ENCODE results near the gene CENPX. TPM values are rescaled to one million over a fixed set of nuclear protein-coding genes. Genes with fewer than 3 reads are reported as not detected.
"Not testable (repeated sequence)": the region's sequence is repeated elsewhere in the genome, so short reads cannot be mapped to it uniquely, and the experiment has no call there.

CENPX gene
- total RNA-seq, 1 donor from 2014 or later = 50.0 TPM

DNA sequence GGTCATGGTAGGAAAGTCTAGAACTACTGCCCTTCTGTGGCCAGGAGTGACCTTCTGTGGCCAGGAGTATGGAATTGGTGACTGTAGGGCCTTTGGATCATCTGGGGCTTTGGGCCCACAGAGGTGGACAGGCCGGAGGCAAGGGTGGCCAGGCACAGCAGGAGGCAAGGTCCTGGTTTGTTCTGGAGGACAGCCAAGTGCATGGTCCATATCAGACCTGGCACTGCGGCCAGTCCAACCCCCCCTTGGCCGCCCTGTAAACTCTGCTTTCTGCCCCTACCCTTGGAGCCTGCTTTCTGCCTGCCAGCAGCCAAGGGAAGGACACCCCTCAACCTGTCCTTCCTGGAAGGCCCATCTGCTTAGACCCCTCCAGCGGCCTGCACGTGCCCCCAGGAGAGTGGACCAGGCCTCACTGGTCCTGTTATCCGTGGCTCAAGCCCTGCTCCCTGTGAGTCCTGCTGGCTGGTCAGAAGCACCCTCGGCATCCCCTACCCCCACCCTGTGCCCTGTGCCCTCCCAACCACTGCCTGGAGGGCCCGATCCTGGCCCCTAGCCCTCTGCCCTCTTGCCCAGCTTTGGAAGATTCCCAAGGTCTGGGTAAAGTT lies 17.1 kb upstream of the CENPX start:
- DNase-seq (ENCODE audit: low read depth) = no peak

DNA sequence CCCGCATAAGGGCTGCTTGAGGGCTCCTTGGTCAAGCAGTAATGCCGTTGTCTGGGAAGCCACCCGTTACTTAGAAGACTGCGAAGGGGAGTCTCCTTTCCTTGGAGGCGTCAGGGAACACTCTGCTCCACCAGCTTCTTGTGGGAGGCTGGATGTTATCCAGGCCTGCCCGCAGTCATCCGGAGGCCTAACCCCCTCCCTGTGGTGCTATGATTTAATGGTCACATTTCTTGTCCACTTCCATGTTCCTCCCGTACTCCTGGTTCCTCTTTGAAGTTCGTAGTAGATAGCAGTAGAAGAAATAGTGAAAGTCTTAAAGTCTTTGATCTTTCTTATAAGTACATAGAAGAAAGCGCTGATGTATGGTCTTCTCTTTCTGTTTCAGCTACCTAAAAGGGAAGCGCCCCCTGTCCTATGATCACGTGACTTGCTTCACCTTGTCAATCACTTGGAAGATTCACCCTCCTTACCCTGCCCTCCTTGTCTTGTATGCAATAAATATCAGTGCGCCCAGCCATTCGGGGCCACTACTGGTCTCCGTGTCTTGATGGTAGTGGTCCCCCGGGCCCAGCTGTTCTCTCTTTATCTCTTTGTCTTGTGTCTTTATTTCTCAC lies 16.2 kb upstream of the CENPX start:
- not testable (repeated sequence) for DNase-seq (ENCODE audit: low read depth)

DNA sequence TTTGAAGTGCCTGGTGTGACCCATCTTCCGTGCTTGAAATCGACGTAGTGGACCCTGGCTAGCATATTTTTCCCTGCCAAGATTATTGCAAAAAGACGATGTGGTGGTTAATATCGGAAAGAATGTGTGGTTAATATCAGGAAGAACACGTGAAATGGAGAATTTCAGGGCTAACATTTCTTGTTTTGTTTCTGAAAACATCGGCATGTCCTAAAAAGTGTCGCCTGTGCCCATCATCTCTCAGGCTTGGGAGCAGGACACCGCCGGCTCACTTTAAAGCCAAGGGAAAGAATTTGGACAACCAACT lies 15.2 kb upstream of the CENPX start:
- no peak for DNase-seq (ENCODE audit: low read depth)

DNA sequence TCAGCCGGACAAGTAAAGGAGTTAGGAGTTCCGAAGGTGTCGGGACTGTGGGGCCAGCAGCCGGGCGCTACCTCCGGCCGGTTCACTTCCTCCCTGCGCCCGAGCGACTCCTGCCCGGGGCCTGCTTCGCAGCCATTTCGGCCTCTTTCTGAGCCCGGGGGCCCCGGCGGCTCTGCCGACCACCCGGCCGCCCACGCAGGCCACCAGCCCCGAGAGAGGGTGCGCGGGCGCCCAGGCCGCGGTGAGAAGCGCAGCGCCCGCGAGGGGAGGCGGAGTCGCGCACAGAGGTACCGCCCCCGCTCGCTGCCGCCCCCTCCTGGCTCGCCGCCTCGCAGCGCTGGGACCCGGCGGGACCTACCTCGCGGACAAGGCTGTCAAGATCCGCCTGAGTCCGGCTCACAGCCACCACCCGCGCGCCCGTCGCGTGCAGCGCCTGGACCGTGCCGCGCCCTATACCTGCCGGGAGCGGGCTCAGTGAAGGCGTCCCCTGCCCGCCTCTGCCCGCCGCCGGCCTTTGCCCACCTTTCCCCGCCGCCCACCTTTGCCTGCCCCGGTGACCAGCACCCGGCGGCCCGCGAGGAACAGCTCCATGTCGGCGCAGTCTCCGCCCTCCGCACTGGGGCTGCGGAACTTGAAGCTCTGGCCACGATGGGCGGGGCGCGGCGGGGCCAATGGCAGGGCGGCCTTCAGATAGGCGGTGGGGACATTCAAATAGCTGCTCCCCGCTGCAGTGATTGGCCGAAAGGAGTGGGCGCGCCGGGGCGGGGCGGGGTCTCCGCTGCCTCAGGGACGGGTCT lies 14.6 kb upstream of the CENPX start, which contains the start of gene DCXR:
TSS of gene DCXR (minus strand) at position 606 of the 797 bp plus-strand sequence. CDS start at position 591, 15 bp downstream.
- DNase-seq (ENCODE audit: low read depth) = peak; percentile 96

DNA sequence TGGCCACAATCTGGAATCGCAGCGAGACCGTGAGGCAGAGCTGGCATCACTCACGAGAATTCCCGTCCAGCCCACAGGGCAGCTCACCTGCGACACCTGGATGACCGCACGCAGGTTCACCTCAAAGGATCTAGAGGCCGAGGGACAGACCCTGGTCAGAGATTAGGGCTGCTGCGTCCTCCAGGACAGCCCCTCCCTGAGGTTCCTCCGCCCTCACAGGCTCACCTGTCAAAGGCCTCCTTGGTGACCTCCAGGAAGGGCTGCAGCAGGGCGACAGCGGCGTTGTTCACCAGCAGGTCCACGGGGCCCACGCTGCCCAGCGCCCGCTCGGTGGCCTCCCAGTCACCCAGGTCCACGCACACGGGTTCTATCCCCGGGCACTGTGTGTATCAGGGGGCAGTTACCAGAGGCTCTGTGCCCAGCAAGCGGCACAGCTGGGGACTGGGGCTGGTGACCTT lies 14.0 kb upstream of the CENPX start:
- no peak for DNase-seq (ENCODE audit: low read depth)

DNA sequence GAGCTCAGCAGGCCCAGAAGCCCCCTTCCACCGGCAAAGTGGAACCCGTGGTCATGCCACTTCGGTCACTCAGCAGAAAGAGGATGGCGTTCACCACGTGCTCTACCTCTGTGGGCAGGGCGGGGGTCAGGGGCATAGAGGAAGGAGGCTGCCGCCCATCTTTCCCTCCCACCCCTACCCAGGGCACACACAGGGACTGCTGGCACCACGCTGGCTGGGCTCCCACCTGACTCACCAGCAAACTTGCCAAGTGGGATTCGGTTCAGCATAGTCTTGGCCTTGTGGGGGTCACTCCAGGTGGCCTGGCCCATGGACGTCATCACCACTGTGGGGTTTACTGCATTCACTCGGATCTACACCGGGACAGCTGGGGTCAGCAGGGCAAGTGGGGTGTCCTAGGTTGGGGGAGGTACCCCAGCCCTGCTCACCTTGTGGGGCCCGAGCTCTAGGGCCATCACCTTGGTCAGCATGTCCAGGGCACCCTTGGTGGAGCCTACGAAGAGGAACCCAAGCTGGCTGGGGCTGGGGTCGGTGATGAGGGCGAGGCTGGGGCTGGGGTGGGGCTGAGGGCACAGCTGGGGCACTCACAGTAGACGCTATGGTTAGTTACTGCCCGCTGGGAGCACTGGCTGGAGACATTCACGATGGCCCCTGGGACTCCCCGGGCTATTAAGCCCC lies 13.4 kb upstream of the CENPX start:
- no peak for DNase-seq (ENCODE audit: low read depth)

DNA sequence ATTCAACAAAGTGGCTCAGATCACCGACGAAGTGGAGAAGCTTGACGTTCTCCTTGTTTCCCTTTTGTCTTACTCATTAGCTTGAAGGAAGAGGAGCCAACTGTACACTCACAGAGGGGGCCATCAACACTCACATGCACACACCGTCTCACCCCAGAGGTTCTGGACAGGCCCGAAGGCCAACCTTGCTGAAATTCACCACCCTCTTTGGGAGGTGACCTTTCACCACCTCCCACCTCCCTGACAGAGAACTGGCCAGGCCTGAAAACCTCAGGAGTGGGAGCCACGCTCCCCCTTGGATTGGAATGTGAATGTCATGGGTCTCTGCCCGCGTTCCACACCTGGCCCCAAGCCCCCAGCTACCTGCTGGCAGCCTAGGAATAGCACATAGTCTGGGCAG lies 12.8 kb upstream of the CENPX start:
- no peak for DNase-seq (ENCODE audit: low read depth)

DNA sequence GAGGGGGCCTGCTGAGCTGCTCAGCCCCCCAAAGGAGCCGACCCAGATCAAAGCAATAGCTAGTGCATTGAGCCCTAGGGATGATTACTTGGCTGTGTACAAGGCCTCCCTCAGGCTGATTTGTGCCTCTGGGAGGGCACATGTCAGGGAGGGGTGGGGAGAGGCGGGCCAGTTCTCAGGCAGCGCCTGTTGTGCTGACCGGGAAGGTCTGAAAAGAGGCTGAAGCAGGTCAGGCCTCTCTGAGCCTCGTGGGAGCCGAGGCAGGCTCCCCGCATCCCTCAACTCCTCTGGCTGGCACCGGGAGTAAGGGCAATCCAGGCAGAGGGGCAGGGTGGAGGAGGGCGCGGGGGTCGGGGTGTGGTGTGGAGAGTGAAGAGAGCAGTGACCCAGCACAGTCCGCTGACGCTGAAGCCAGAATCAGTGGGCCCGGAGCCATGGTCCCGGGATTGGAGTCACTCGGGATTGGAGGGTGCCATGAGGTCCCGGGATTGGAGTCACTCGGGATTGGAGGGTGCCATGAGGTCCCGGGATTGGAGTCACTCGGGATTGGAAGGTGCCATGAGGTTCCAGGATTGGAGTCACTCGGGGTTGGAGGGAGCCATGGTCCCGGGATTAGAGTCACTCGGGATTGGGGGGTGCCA lies 11.8 kb upstream of the CENPX start:
- no peak for DNase-seq (ENCODE audit: low read depth)

DNA sequence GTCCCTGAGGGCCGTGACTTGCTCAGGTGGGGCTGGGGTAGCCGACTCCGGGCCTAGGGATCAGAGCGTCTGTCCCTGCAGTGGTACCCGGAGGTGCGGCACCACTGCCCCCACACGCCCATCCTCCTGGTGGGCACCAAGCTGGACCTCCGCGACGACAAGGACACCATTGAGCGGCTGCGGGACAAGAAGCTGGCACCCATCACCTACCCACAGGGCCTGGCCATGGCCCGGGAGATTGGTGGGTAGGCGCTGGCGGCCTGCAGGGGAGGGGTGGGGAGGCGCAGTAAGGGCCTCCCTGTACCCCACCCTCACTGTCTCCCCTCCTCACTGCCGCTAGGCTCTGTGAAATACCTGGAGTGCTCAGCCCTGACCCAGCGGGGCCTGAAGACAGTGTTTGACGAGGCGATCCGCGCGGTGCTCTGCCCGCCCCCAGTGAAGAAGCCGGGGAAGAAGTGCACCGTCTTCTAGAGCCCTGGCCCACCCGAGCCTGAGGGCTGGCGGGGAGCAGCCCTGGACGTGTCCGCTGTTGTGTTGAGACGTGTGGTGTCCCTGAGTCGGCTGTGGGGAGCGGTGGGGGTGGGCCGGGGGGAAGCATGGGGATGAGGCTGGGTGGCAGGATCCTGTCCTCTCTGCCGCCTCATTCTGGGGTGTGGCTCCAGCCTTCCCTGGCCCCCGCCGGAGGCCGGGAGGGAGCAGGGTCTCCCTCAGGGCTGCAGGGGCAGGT lies 10.8 kb upstream of the CENPX start:
- DNase-seq (ENCODE audit: low read depth) = no peak

DNA sequence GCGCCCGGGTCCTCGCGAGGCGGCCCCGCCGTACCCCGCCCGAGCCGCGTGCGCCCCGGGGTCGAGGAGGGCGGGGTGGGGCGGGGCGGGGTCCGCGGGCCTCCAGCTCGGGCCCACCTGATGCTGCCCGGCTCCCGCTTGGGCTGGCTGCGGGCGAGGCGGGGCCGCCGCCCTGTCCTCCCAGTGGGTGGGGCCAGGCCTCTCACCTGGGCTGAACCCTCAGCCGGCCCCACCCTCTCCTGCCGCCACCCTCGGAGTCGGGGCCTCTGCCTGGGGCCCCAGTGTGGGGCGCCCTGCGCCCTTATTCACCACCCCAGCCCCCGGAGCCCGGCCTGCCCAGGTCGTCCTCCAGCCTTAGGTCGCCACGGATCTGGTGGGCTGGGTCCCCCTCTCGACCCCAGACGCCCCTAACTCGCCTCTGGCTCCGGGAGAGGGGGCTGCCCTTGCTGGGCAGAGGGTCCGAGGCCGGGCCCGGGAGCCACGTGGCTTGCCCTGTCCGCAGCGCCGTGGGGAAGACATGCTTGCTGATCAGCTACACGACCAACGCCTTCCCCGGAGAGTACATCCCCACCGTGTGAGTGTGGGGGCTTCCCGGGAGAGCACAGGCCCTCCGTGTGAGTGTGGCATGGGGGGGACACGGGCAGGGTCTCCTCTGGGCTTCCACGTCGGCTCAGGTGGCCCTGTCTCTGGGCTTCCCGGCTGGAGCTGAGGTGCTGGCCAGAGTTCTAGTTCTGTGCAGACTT lies 9.4 kb upstream of the CENPX start:
- no peak for DNase-seq (ENCODE audit: low read depth)

DNA sequence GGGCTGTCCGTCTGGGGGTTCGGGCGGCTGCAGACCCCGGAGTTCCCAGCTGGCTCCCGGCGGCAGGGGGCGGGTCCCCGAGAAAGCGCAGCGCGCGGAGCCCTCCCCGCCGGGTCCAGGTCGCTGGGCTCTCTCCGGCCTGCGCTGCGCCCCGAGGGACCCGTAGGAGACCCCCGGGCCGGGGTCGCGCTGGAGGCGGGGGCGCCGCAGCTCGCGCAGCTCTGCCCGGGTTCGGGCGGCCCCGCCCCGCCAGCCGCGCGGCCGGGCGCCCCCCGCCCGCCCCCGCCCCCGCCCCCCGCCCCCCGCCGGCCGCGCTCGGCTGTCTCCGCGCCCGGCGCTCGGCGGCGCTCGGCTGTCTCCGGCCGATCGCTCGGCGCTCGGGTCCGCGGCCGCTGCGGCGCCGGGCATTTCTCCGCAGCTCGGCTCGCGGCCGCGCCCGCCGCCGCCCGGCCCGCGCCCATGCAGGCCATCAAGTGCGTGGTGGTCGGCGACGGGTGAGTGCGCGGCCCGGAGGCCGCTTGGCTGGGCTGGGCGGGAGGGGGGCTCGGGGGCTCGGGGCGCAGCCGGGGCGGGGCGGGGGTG lies 8.7 kb upstream of the CENPX start, which contains the start of gene RAC3:
TSS of gene RAC3 (plus strand) at position 376 of the 582 bp plus-strand sequence. CDS start at position 460, 84 bp downstream.
- no peak for DNase-seq (ENCODE audit: low read depth)

DNA sequence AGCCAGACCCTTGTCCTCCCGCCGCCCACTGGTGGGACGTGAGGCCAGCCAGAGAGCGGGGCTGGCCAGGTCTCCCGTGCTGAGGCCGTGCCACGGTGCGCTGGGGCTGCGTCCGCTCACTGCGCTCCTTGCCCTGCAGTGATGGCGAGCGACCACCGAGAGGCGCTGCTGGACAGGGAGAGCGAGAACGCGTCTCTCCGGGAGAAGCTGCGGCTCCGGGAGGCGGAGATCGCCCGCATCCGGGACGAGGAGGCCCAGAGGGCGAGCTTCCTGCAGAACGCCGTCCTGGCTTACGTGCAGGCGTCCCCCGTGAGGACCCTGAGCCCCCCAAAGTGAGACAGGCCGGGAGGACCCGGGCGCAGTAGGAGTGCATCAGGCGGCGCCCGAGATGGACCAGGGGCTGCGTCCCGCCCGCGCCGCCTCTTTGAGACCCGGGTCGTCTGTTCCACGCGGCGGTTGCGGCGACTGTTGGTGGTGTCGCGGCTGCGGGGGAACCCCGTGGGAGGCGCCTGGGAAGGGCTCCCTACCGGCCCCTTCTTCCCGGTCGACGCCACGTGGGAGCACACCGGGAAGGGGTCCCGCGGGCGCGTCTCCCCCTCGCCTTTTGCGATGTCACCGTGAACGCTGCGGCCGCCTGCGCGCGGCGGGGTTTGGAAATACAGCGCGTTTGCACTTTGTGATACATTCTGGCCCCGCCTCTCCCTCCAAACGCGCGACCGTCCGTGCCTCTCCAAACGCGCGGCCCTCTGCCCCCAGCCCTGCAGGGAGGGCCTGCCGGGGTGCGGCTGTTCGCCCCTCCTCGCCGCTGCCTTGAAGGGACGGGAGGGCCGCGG lies 8.0 kb upstream of the CENPX start:
- DNase-seq (ENCODE audit: low read depth) = peak; percentile 54

DNA sequence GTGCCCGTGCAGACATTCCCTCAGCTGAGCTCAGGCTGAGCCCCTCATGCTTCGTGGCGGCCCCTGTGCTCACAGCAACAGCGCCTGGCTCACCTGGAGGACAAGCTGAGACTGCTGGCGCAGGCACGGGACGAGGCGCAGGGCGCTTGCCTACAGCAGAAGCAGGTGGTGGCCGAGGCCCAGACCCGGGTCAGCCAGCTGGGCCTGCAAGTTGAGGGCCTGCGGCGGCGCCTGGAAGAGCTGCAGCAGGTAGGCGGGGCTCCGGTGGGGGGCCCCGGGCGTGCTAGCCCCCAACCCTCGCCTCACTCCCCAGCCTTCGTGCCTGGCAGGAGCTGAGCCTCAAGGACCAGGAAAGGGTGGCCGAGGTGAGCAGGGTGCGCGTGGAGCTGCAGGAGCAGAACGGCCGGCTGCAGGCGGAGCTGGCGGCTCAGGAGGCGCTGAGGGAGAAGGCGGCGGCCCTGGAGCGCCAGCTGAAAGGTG lies 7.4 kb upstream of the CENPX start:
- no peak for DNase-seq (ENCODE audit: low read depth)

DNA sequence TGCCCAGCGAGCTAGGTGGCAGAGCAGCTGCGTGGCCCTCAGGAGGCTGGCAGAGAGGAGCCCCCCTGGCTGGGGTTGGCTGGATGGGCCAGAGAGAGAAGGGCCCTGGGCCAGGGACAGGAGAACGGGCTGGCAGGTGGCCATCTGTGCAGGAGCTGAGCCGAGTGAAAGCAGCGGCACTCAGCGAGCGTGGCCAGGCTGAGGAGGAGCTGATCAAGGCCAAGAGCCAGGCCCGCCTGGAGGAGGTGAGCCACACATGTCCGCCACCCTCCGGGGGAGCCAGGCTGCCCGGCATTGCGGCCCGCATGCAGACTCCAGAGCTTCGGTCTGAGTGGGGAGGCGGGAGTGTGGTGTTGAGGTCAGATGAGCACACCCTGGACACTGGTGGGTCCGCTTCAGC lies 6.7 kb upstream of the CENPX start:
- DNase-seq (ENCODE audit: low read depth) = no peak

DNA sequence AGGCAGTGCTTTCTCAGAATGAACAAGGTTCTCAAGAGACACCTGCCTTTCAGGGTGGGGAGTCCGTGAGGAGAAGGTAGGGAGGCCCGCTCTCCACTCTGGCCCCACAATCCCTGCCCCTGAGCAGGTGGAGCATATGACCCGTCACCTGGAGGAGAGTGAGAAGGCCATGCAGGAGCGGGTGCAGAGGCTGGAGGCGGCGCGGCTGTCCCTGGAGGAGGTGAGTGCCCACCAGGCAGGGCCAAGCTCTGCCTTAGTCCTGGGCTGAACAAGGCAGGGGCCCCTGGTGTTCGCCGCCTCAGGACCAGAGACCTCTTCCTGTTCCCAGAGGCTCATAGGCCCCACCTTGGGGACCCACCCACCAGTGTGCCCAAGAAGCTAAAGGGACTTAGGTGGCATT lies 6.3 kb upstream of the CENPX start:
- no peak for DNase-seq (ENCODE audit: low read depth)

DNA sequence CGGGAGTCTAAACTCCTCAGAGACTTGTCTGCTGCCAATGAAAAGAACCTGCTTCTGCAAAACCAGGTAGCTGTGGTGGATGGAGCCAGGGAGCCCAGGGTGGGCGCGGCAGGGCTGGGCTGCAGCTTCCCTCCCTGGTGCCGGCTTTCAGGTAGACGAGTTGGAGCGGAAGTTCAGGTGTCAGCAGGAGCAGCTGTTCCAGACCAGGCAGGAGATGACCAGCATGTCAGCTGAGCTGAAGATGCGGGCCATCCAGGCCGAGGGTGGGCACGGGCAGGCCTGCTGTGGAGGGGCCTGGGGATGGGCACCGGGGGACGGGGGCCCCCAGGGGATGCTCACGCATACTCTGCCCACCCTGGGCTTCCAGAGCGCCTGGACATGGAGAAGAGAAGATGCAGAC lies 5.6 kb upstream of the CENPX start:
- DNase-seq (ENCODE audit: low read depth) = no peak

DNA sequence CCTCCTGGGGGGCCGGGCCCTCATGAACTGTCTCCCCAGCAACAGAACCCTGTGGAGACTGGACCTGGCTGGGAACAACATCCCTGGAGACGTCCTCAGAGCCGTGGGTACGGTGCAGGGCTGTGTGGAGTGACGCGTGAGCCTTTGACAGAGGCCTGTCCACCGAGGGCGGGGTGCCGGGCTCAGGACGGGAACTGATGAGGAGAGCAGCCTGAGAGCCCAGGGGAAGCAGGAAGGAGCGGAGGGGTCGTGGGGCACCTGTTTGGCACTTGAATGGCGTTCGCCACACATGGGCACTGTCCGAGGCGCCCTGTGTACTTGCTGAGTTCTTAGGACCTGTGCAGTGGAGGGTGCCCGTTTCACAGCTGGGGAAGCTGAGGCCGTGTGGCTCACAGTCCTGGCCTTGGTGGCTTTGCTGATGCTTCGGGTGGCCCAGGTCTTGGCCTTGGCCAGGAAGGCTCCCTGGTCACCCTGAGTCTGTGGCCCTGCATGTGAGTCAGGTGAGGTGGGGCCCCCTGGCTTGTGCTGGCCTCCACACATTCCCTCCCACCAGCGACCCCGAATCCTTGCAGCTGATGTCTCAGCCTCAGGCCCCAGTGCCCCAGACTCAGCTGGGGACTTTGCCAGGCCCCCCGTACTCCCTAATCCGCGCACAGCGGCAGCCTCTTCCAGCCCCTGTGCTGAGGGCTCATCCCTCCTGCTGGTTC lies 2.9 kb upstream of the CENPX start:
- DNase-seq (ENCODE audit: low read depth) = no peak

DNA sequence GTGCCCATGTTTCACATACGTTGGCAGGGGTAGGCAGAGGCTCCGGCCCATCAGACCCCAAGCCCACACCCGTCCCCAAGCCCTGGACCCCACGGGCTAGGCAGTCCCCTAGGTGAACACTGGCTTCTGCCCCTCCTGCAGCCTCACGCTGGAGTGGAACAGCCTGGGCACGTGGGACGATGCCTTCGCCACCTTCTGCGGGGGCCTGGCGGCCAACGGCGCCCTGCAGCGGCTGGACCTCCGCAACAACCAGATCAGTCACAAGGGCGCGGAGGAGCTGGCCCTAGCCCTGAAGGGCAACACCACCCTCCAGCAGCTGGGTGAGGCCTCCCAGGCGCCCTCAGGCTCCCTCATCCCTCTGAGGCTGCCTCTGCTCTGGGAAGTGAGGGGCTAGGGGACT lies 2.2 kb upstream of the CENPX start:
- no peak for DNase-seq (ENCODE audit: low read depth)

Data from myocyte (in vitro differentiated cells).